GM10248 (cell line): Measurements from ENCODE around the gene G6PC1.
A peak's percentile ranks its signal among the peaks of the same experiment; 100 is the strongest.

Experiments
- CTCF ChIA-PET: fragments of 300-600 bp; sonication (Branson Sonifier 250); formaldehyde crosslinking; extraction: SDS; loops from one replicate; lab custom pipeline; 2021; ENCODE audit warnings: antibody characterized with exemption; lab: Yijun Ruan, JAX
- POLR2A ChIA-PET: fragments of 350-650 bp; sonication (Branson Sonifier 250); formaldehyde crosslinking; extraction: SDS; loops from one replicate; lab custom pipeline; 2020; ENCODE audit warnings: antibody characterized with exemption; lab: Yijun Ruan, JAX
- DNase-seq: peaks from one replicate; pipeline ENCODE4 v3.0.0; 2012; ENCODE audit errors: extremely low spot score
- TF ChIP-seq, protein P1 (sequence below): IDR thresholded peaks from 2 replicates; pipeline ENCODE4 v1.5.1; 2012; ENCODE audit warnings: mild to moderate bottlenecking, low read depth; ENCODE audit errors: extremely low read depth, missing control alignments, control extremely low read depth

Gene G6PC1

DNA sequence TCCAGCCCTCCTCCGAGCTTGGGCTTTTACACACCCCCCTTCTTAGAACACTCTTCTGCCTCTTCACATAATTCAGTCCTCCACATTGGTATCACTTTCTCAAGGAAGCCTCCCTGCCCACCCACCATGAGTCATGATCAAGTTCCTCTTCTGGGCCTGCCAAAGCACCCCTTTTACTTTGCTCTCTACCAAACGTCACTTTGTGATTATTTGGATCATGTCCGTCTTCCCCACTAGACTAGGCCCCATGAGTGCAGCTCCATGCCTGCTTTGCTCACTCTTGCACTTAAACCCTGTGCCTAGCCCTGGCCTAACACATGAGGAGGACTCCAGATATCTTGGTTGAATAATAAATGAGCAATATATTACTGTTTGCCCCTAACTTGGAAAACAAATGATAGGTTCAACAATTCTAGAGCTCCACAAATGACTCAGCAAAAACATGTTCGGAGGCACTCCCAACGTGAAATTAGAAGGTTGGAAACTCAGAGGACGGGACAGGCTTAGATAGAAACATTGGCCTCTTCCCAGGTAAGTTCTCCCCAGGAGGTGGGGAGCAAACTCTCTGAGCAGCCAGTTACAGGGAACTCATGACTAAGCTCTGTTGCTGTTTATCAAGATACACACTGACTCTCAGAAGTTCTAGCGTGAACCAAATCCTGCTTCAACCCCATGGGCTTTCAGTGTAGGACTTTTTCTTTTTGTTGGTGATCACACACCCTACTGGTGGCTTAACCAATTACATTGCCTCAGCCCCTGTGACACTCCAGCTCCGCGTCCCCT is 28.3 kb downstream of the G6PC1 start:
- ChIA-PET POLR2A (no interaction called here), CTCF (interaction anchor here (0.8 to 2.2 kb wide), 15 partner anchors 8 to 351 kb away, joined by 3 to 7 read pairs (median 5); partner anchors contain the start of genes BECN1 and RPL27)
- TF ChIP-seq, protein P1, sequence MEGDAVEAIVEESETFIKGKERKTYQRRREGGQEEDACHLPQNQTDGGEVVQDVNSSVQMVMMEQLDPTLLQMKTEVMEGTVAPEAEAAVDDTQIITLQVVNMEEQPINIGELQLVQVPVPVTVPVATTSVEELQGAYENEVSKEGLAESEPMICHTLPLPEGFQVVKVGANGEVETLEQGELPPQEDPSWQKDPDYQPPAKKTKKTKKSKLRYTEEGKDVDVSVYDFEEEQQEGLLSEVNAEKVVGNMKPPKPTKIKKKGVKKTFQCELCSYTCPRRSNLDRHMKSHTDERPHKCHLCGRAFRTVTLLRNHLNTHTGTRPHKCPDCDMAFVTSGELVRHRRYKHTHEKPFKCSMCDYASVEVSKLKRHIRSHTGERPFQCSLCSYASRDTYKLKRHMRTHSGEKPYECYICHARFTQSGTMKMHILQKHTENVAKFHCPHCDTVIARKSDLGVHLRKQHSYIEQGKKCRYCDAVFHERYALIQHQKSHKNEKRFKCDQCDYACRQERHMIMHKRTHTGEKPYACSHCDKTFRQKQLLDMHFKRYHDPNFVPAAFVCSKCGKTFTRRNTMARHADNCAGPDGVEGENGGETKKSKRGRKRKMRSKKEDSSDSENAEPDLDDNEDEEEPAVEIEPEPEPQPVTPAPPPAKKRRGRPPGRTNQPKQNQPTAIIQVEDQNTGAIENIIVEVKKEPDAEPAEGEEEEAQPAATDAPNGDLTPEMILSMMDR, result peak; percentile 45
- peak; percentile 79 for DNase-seq

DNA sequence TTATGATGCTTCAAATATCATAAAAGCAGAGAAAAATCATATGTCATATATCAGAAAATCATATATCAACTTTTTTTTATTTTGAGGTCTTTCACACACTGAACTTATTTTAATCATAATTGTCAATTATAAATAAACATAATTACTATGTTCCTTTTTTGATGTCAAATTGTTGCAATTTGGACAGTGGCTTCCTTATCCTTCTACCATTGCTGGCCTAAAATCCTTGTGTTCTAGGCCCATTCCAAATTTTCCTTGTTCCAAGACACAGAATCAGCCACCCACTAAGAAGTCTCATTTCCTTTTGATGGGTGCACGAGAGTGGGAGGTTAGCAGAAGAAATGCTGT is 28.9 kb downstream of the G6PC1 start:
- ChIA-PET POLR2A (no interaction called here), CTCF (interaction anchor here (0.8 to 2.2 kb wide), 13 partner anchors 8 to 351 kb away, joined by 3 to 7 read pairs (median 5); partner anchors contain the start of genes BECN1 and RPL27)
- no peak for DNase-seq
- TF ChIP-seq, protein P1, result no peak

GRCh38 chr17:42937712-42938596 is 37.4 kb downstream of the G6PC1 start:
- TF ChIP-seq, protein P1, result peak; percentile 49
- peak; percentile 56 for DNase-seq
- POLR2A ChIA-PET, result no interaction called here
- CTCF ChIA-PET, result interaction anchor here (1.0 to 1.5 kb wide), 11 partner anchors 9 to 177 kb away, joined by 3 to 6 read pairs (median 4); partner anchors contain the start of gene RAMP2

- no peak for DNase-seq
- ChIA-PET POLR2A (no interaction called here), CTCF (no interaction called here)
- TF ChIP-seq, protein P1, result no peak
Observed at GRCh38 chr17:42944211-42944610, 43.6 kb downstream of the G6PC1 start.

DNA sequence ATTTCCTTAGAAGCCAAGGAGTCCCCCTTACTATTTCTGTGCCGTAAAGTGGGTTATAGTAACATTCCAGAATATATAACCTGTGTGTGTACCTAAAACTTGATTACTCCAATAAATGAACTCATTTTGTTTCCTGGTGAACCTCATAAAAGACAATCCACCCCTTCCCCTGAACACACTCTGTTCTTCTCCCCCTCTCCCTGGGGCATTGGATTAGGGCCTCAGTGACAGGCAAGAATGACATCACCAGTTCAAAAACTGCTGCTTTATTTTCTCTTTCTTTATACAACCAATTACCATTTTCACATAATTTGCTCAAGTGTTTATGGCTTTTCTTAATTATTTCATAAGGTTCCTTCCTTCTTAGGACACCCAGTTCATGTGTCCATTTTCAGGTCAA is 46.2 kb downstream of the G6PC1 start:
- ChIA-PET CTCF (interaction anchor here (1.4 kb wide), 1 partner anchor 123 kb away, joined by 3 read pairs; the partner anchor contains the start of gene BECN1), POLR2A (no interaction called here)
- TF ChIP-seq, protein P1, result no peak
- no peak for DNase-seq
